HCT116 (cell line): ENCODE results near the gene THUMPD2. TPM values are rescaled to one million over a fixed set of nuclear protein-coding genes. Genes with fewer than 3 reads are reported as not detected.
"Not testable (repeated sequence)": the region's sequence is repeated elsewhere in the genome, so short reads cannot be mapped to it uniquely, and the experiment has no call there.

Experiments used
- ATAC-seq: fragments of 200-7000 bp; cut with Tn5 transposase; 2 replicates; pipeline ENCODE4 v1.9.1; 2020; ENCODE audit warnings: mild to moderate bottlenecking, moderate library complexity
- BruUV-seq: library from RNA; stranded (reverse); fragments of 400-500 nt; replicated peaks from 2 replicates; lab custom pipeline; 2021; lab: Mats Ljungman, UMichigan
- CTCF ChIA-PET: fragments of 300-600 bp; sonication (Branson Sonifier 250); formaldehyde crosslinking; loops from one replicate; lab custom pipeline; 2021; ENCODE audit warnings: antibody characterized with exemption; lab: Charles Lee
- POLR2A ChIA-PET: fragments of 300-600, 350-600 bp; sonication (Branson Sonifier 250); formaldehyde crosslinking; loops from one replicate; lab custom pipeline; 2021; ENCODE audit warnings: antibody characterized with exemption; lab: Charles Lee
- RAD21 ChIA-PET, 2 experiments: fragments of 300-600 bp; sonication (Branson Sonifier 250); formaldehyde crosslinking; loops; one replicate each; lab custom pipeline; 2023; ENCODE audit warnings: low total read pairs in 2 of 2; ENCODE audit not compliant: uncharacterized antibody in 2 of 2, unreplicated experiment in 2 of 2, low non-redundant PET in 1 of 2; lab: Charles Lee
- DNase-seq: peaks from one replicate; pipeline ENCODE4 v3.0.0-alpha.2; 2010; ENCODE audit warnings: low read depth, low spot score
- H2AFZ ChIP-seq: fragments of 200-600 bp; shearing (Covaris generic), sonication (generic); 2 replicates; pipeline ENCODE4 v1.6.1; 2017; ENCODE audit warnings: low read depth, mixed run types, mixed read lengths, antibody characterized with exemption, low read length; ENCODE audit not compliant: poor library complexity, severe bottlenecking
- H3K27ac ChIP-seq: 2 replicates; pipeline ENCODE4 v1.5.1; 2012; ENCODE audit warnings: low read depth, low read length
- H3K27me3 ChIP-seq: fragments of 200-600 bp; sonication (generic); 2 replicates; pipeline ENCODE4 v1.6.1; 2016; ENCODE audit warnings: mixed run types, low read length, mixed read lengths; ENCODE audit not compliant: insufficient read depth
- H3K36me3 ChIP-seq, 2 experiments: fragments of 200-500 bp in 1 of 2; fragments of 200-600 bp in 1 of 2; sonication (Bioruptor generic) in 1 of 2; sonication (generic) in 1 of 2; 2 replicates each; pipeline versions ENCODE4 v1.5.1 to v1.6.1; 2014 to 2016; ENCODE audit warnings: low read length in 2 of 2, inconsistent platforms in 1 of 2, mixed read lengths in 1 of 2, mixed run types in 1 of 2; ENCODE audit not compliant: insufficient read depth in 2 of 2, control insufficient read depth in 1 of 2
- H3K4me1 ChIP-seq, 2 experiments: fragments of 200-600 bp in 1 of 2; sonication (generic) in 1 of 2; 2 replicates each; pipeline versions ENCODE4 v1.5.1 to v1.6.1; 2012 to 2017; ENCODE audit warnings: low read length in 2 of 2, inconsistent platforms in 1 of 2, mild to moderate bottlenecking in 1 of 2, mixed read lengths in 1 of 2, mixed run types in 1 of 2, moderate library complexity in 1 of 2; ENCODE audit not compliant: insufficient read depth in 2 of 2, control insufficient read depth in 1 of 2
- H3K4me2 ChIP-seq: fragments of 200-600 bp; sonication (generic); 2 replicates; pipeline ENCODE4 v1.6.1; 2017; ENCODE audit warnings: mixed run types, low read length, mixed read lengths
- H3K4me3 ChIP-seq, 2 experiments: fragments of 200-600 bp in 1 of 2; sonication (generic) in 1 of 2; replicated peaks in 1 of 2; 2 replicates each; pipeline ENCODE4 v1.5.1; 2011 to 2016; ENCODE audit warnings: low read length in 2 of 2, control low read depth in 1 of 2, low read depth in 1 of 2, mild to moderate bottlenecking in 1 of 2, mixed read lengths in 1 of 2, mixed run types in 1 of 2
- H3K79me2 ChIP-seq: fragments of 200-600 bp; sonication (generic); 2 replicates; pipeline ENCODE4 v1.6.1; 2017; ENCODE audit warnings: mild to moderate bottlenecking, mixed run types, low read length, moderate library complexity, mixed read lengths; ENCODE audit not compliant: insufficient read depth
- H3K9ac ChIP-seq: fragments of 200-600 bp; sonication (generic); 2 replicates; pipeline ENCODE4 v1.6.1; 2016; ENCODE audit warnings: low read length, mixed read lengths
- H3K9me2 ChIP-seq: fragments of 200-600 bp; sonication (generic), shearing (Covaris generic); 2 replicates; pipeline ENCODE4 v1.6.1; 2017; ENCODE audit warnings: mixed run types, mild to moderate bottlenecking, moderate library complexity; ENCODE audit not compliant: insufficient read depth
- H3K9me3 ChIP-seq, 2 experiments: fragments of 200-500 bp in 1 of 2; fragments of 200-600 bp in 1 of 2; sonication (Bioruptor generic) in 1 of 2; sonication (generic) in 1 of 2; 2 replicates each; pipeline ENCODE4 v1.6.1; 2014 to 2017; ENCODE audit warnings: low read length in 2 of 2, mixed read lengths in 2 of 2, inconsistent platforms in 1 of 2, low read depth in 1 of 2, mild to moderate bottlenecking in 1 of 2, mixed run types in 1 of 2, moderate library complexity in 1 of 2; ENCODE audit not compliant: control insufficient read depth in 1 of 2, insufficient read depth in 1 of 2
- H4K20me1 ChIP-seq: fragments of 200-600 bp; sonication (generic), shearing (Covaris generic); 2 replicates; pipeline ENCODE4 v1.6.1; 2017; ENCODE audit warnings: mixed run types, mild to moderate bottlenecking, moderate library complexity; ENCODE audit not compliant: insufficient read depth
- CBX3 ChIP-seq: IDR thresholded peaks from 2 replicates; pipeline ENCODE4 v1.6.1; 2012; ENCODE audit warnings: low read depth
- SIN3A ChIP-seq: IDR thresholded peaks from 2 replicates; pipeline ENCODE4 v1.6.1; 2012; ENCODE audit warnings: low read depth
- TCF7L2 ChIP-seq: IDR thresholded peaks from 2 replicates; pipeline ENCODE4 v1.7.0; 2011; ENCODE audit warnings: borderline replicate concordance, inconsistent platforms; ENCODE audit not compliant: insufficient read depth, insufficient read length; ENCODE audit errors: extremely low read depth
- intact Hi-C: fragments of 100-400 bp; cut with micrococcal nuclease; formaldehyde crosslinking; loops from 2 replicates; pipeline ENCODE4 v1.10.0; 2022
- total RNA-seq: library from RNA; stranded (reverse); gene quantifications from one replicate; pipeline ENCODE4 v1.2.1, GENCODE V29; 2021; ENCODE audit not compliant: unreplicated experiment
- TF ChIP-seq, protein P1 (sequence below): IDR thresholded peaks from 2 replicates; pipeline ENCODE4 v1.6.1; 2011; ENCODE audit warnings: mild to moderate bottlenecking, low read length, moderate library complexity; ENCODE audit not compliant: insufficient replicate concordance; ENCODE audit errors: extremely low read depth

Gene THUMPD2
- total RNA-seq, 1 experiment from 2014 or later, result 15.8 TPM

GRCh38 chr2:39796134-39796533 lies 17.1 kb upstream of the THUMPD2 start:
- ATAC-seq (no peak), DNase-seq (no peak)
- POLR2A ChIA-PET, result no interaction called here
- intact Hi-C loops, result no loop called here
- Histone ChIP-seq H3K27ac (no peak overlapping the region), H3K4me1 (no peaks in the 10 kb centered on the region), H3K4me3 (no peak overlapping the region), H3K4me2 (no peak overlapping the region), H3K36me3 (no peaks in the 10 kb centered on the region), H2AFZ (no peak overlapping the region), H4K20me1 (no peaks in the 10 kb centered on the region), H3K9me3 (no peaks in the 10 kb centered on the region), H3K9ac (no peak overlapping the region), H3K9me2 (no peaks in the 10 kb centered on the region), H3K27me3 (no peaks in the 10 kb centered on the region; the same call in 1 of the 2 replicates)
- RAD21 ChIA-PET, result no interaction called here
- no TSS peak for BruUV-seq
- CTCF ChIA-PET, result no interaction called here
- TF ChIP-seq, protein P1, sequence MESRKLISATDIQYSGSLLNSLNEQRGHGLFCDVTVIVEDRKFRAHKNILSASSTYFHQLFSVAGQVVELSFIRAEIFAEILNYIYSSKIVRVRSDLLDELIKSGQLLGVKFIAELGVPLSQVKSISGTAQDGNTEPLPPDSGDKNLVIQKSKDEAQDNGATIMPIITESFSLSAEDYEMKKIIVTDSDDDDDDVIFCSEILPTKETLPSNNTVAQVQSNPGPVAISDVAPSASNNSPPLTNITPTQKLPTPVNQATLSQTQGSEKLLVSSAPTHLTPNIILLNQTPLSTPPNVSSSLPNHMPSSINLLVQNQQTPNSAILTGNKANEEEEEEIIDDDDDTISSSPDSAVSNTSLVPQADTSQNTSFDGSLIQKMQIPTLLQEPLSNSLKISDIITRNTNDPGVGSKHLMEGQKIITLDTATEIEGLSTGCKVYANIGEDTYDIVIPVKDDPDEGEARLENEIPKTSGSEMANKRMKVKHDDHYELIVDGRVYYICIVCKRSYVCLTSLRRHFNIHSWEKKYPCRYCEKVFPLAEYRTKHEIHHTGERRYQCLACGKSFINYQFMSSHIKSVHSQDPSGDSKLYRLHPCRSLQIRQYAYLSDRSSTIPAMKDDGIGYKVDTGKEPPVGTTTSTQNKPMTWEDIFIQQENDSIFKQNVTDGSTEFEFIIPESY, result no peak
- TF ChIP-seq SIN3A, result no peak
- TF ChIP-seq CBX3, result no peak
- TF ChIP-seq, all 23 proteins: peak for 0
- H3K79me2 ChIP-seq, result no peaks in the 10 kb centered on the region

- intact Hi-C loops, H4K20me1 ChIP-seq, CTCF ChIA-PET, ATAC-seq, H2AFZ ChIP-seq, BruUV-seq, H3K79me2 ChIP-seq, H3K4me1 ChIP-seq, DNase-seq, H3K9me3 ChIP-seq, H3K4me3 ChIP-seq, H3K27ac ChIP-seq, H3K4me2 ChIP-seq, H3K27me3 ChIP-seq, H3K36me3 ChIP-seq, POLR2A ChIA-PET, H3K9me2 ChIP-seq, RAD21 ChIA-PET, H3K9ac ChIP-seq: not testable (repeated sequence)
- TF ChIP-seq TCF7L2 (peak; percentile 17), CBX3 (peak; percentile 44; the same call in 1 of the 2 replicates)
These were observed 11.3 kb upstream of the THUMPD2 start for GRCh38 chr2:39790216-39790818.
